ENCODE measurements around the gene SEC14L5.
"Not testable (repeated sequence)": the region's sequence is repeated elsewhere in the genome, so short reads cannot be mapped to it uniquely, and the experiment has no call there.

SEC14L5 gene

DNA sequence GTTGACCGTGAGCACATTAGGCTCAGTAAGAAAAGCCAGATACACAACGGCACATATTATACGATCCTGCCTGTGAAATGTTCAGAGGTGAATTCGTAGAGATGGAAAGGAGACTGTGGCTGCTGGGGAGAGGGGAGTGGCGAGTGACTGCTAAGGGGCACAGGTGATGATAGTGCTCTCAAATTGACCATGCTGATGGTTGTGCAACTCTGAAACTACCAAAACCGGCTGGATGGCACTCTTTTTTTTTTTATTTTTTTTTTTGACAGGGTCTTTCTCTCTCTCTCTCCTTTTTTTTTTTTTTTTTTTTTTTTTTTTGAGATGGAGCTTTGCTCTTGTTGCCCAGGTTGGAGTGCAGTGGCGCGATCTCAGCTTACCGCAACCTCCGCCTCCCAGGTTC is 8.1 kb upstream of the SEC14L5 start:
- no peak for DNase-seq (ENCODE audit: low read depth in 1 of 2, low spot score in 1 of 2)

DNA sequence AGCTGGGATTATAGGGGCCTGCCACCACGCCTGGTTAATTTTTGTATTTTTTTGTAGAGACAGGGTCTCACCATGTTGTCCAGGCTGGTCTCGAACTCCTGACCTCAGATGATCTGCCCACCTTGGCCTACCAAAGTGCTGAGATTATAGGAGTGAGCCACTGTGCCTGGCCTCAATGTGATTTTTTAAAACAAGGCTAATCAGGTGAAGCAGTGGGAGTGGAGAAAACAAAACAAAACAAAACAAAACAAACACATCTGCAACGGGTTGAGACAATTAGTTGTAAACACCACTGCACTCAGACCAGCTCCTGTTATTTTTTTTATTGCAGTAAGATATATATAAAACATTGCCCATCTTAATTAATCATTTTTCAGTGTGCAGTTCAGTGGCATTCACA is 6.5 kb upstream of the SEC14L5 start:
- not testable (repeated sequence) for DNase-seq (ENCODE audit: low read depth in 1 of 2, low spot score in 1 of 2)

DNA sequence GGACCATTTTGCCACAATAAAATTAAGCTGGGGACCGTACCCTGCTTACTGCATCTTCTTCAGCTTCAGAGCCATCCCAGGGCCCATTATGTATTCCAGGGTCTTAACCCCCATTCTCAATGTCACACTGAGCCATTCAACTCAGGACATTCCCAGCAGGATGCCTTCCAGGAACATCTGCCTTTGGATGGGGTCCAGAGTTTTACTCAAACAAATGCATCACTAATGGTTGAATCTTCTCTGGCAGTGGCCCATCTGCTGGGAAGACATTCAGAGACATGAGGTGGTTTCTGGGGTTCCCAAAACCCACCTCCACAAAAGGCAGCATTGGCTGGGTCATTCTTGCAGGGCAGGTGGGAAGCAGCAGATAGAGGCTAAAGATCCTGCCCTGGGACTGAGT is 3.4 kb upstream of the SEC14L5 start:
- DNase-seq (ENCODE audit: low read depth in 1 of 2, low spot score in 1 of 2), result no peak

GRCh38 chr16:4957420-4957719 is 760 bp upstream of the SEC14L5 start:
- no peak for DNase-seq (ENCODE audit: low read depth in 1 of 2, low spot score in 1 of 2)

GRCh38 chr16:4958510-4959438 is 644 bp downstream of the SEC14L5 start:
- DNase-seq (ENCODE audit: low read depth in 1 of 2, low spot score in 1 of 2), result no peak

DNA sequence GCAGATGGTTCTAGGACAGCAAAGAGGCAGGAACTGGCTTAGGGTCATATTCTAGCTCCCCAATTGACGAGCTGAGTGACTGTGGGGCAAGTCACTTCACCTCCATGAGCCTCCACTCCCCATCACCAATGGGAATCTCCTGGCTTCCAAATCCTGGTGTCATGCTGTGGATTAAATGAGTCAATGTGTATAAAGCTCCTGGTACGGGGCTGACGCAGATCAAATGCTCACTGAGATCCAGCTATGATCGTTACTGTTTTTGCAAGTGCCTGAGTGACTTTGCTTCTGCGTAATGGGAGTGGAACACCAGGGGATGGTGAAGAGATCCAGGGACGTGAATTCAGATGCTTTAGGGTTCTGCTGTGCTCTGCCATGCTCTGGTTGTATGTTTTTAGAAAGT is 2.4 kb downstream of the SEC14L5 start:
- no peak for DNase-seq (ENCODE audit: low read depth in 1 of 2, low spot score in 1 of 2)

- DNase-seq (ENCODE audit: low read depth in 1 of 2, low spot score in 1 of 2), result no peak
Observed at GRCh38 chr16:4962716-4963115, 4.6 kb downstream of the SEC14L5 start.

- not testable (repeated sequence) for DNase-seq (ENCODE audit: low read depth in 1 of 2, low spot score in 1 of 2)
Observed at GRCh38 chr16:4963527-4963926, 5.4 kb downstream of the SEC14L5 start.

GRCh38 chr16:4966736-4967453 is 8.8 kb downstream of the SEC14L5 start:
- DNase-seq (ENCODE audit: low read depth in 1 of 2, low spot score in 1 of 2), result no peak

- DNase-seq (ENCODE audit: low read depth in 1 of 2, low spot score in 1 of 2), result not testable (repeated sequence)
Observed at GRCh38 chr16:4968278-4968677, 10.1 kb downstream of the SEC14L5 start.

- DNase-seq (ENCODE audit: low read depth in 1 of 2, low spot score in 1 of 2), result no peak
Observed at GRCh38 chr16:4968879-4969483, 10.9 kb downstream of the SEC14L5 start.

- no peak for DNase-seq (ENCODE audit: low read depth in 1 of 2, low spot score in 1 of 2)
Observed at GRCh38 chr16:4970010-4970409, 11.9 kb downstream of the SEC14L5 start.

GRCh38 chr16:4972938-4973587 is 14.9 kb downstream of the SEC14L5 start:
- no peak for DNase-seq (ENCODE audit: low read depth in 1 of 2, low spot score in 1 of 2)

DNA sequence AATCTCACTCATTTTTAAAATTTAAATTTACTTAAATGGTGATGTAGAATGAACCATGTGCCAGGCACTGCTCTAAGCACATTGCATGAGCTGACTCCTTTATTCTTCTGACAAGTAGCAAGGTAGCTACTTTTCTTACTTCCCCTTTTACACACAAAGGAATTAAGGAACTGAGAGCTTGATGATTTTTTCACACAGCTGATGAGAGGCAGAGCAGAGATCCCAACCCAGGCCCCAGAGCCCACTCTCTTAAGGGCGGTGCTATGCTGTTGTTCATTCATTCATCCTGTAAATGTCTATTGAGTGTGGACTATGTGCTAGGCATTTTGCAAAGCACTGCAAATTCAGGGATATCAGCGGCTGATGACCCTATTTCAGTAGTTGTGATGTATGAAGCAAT is 17.9 kb downstream of the SEC14L5 start:
- no peak for DNase-seq (ENCODE audit: low read depth in 1 of 2, low spot score in 1 of 2)

DNA sequence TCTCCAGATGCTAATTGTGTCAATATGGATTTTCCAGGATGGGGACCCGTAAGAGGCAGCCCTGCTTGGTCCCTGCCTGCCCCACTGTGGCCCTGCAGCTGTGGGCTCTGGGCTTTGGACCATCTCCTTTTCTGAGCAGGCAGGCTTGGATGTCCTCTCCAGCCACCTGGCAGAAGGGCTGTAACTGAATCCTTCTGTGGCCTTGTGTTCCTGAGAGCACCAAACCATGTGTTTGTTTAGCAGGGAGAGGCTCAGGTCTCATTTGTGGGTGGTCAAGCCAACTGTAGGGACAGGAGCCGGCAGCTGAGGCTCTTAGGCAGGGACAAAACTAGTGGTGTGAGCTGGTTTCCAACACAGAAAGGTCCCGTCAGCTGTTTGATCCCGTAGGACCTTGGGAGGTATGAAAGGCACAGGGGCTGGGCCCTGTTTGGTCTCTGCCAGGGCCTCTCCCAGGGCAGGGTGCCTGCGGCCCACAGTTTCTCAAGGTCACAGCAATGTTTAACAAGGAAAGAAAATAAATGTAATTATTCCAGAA is 18.5 kb downstream of the SEC14L5 start:
- DNase-seq (ENCODE audit: low read depth in 1 of 2, low spot score in 1 of 2), result no peak

DNA sequence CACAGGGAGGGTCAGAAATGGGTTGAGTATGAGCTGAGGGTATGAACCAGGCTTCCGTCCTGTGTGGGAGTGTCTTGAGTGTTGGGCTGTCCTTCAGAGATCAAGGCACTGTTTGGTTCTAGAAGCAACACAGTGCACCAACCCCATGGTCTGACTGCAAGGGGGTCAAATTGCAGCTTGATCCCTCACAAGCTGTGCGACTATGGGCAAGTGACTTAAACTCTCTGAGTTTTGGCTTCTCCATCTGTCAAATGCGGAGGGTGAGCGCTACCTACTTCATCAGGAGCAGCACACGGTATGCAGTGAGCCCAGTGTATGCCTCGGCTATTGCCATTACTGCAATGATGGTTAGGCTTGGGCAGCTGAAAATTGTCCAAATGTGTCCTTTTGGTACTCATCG is 21.0 kb downstream of the SEC14L5 start:
- DNase-seq (ENCODE audit: low read depth in 1 of 2, low spot score in 1 of 2), result no peak

GRCh38 chr16:4979736-4980660 is 21.9 kb downstream of the SEC14L5 start:
- no peak for DNase-seq (ENCODE audit: low read depth in 1 of 2, low spot score in 1 of 2)

DNA sequence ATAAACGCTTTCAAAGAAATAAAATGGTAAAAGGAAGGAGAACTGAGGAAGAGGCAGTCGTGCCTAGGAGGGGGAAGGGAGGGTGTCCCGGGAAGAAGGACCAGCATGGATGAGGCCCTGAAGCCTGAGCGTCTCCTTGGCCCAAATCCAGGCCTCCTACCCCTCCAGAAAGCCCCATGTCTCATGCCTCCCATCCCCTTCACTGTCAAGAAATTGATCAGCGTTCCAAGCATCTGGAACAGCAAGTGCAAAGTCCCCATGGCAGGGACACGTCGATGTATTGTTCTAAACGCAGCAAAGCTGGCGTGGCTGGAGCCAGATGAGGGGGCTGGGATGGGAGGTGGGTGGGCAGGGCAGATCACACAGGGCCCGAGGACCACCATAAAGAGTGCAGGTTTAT is 22.6 kb downstream of the SEC14L5 start:
- no peak for DNase-seq (ENCODE audit: low read depth in 1 of 2, low spot score in 1 of 2)

- no peak for DNase-seq (ENCODE audit: low read depth in 1 of 2, low spot score in 1 of 2)
Observed at GRCh38 chr16:4981473-4981872, 23.3 kb downstream of the SEC14L5 start.

Data from activated T-helper 1 cell treated with anti-CD3 and anti-CD28 coated beads, Interleukin-2, amount 50 U/mL, for 16 hours (primary cell).